Heart left ventricle (tissue), 13 donors: Measurements from ENCODE around the gene GRB2.

Source experiments
- POLR2A ChIP-seq, 2 donors: fragments of 450-650 bp; IDR thresholded peaks; one replicate each; pipeline ENCODE4 v1.6.1; 2017; ENCODE audit warnings: antibody characterized with exemption in 2 of 2, mild to moderate bottlenecking in 2 of 2, moderate library complexity in 2 of 2
- TF ChIP-seq, protein P1 (sequence below), 12 donors: fragments of 200-600 bp; sonication (generic) in 4 of 12; IDR thresholded peaks; one replicate each; pipeline versions ENCODE4 v1.5.0 to v1.8.0; 2018 to 2022; ENCODE audit warnings: antibody characterized with exemption in 12 of 12, mild to moderate bottlenecking in 5 of 12
- donor health status: ischemic (EF 13 %, LVEDD 7.1; RV severe dilation, severe dysfunction).
- donor health status: DM: no; HTN: yes; CAD: no.
- donor health status: DM: no; HTN: no; CAD: no.
- donor health status: ischemic (EF 25% LVEDD 6.9; RV normal size, moderate dysfunction).
- donor health status: ischemic (EF 25% LVEDD 5.7; RV mildly dilated, moderate dysfunction).
- donor health status: ischemic (EF 35%, LVEDD 5.7; RV mildly dilated, moderate dysfunction).
- donor health status: nonischemic (EF 11% LVEDD 7.7; RV severe dilation, severe dysfunction).
- donor health status: DM: yes; HTN: yes; CAD: no.
- donor health status: PGD.
- donor health status: ischemic (EF 29% LVEDD 5.4; RV normal size, mild dysfunction).
- donor health status: nonischemic (EF 23%, LVEDD 6.1; RV moderate dilation, normal function).

DNA sequence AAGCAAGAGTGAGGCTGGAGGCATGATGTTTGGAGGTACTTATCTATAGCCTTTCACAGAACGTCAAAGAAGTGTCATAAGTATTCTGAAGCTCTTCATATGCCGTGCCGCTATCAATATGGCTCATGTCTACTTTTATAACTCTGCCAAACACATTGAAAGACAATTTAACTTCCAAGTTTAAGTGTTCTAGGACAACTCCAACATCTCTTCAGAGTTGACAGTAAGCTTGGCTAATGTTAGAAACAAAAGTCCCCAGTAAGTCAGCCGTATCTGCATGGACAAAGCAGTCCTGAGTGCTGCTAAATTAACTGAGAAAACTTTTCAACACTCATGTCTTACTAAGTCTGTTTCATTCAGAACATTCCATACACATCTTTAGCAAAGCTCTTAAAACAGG lies 32.2 kb downstream of the GRB2 start:
- TF ChIP-seq, protein P1, sequence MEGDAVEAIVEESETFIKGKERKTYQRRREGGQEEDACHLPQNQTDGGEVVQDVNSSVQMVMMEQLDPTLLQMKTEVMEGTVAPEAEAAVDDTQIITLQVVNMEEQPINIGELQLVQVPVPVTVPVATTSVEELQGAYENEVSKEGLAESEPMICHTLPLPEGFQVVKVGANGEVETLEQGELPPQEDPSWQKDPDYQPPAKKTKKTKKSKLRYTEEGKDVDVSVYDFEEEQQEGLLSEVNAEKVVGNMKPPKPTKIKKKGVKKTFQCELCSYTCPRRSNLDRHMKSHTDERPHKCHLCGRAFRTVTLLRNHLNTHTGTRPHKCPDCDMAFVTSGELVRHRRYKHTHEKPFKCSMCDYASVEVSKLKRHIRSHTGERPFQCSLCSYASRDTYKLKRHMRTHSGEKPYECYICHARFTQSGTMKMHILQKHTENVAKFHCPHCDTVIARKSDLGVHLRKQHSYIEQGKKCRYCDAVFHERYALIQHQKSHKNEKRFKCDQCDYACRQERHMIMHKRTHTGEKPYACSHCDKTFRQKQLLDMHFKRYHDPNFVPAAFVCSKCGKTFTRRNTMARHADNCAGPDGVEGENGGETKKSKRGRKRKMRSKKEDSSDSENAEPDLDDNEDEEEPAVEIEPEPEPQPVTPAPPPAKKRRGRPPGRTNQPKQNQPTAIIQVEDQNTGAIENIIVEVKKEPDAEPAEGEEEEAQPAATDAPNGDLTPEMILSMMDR (IDR thresholded peaks at IDR 0.05) = no peak
- TF ChIP-seq POLR2A (IDR thresholded peaks at IDR 0.05) = no peak
